ENCODE data around the gene TRAF1. TPM values are rescaled to one million over a fixed set of nuclear protein-coding genes. Genes with fewer than 3 reads are reported as not detected.

TRAF1 gene
- total and polyA plus RNA-seq, 4 donors: 0.38 to 2.6 (median 0.71) TPM

DNA sequence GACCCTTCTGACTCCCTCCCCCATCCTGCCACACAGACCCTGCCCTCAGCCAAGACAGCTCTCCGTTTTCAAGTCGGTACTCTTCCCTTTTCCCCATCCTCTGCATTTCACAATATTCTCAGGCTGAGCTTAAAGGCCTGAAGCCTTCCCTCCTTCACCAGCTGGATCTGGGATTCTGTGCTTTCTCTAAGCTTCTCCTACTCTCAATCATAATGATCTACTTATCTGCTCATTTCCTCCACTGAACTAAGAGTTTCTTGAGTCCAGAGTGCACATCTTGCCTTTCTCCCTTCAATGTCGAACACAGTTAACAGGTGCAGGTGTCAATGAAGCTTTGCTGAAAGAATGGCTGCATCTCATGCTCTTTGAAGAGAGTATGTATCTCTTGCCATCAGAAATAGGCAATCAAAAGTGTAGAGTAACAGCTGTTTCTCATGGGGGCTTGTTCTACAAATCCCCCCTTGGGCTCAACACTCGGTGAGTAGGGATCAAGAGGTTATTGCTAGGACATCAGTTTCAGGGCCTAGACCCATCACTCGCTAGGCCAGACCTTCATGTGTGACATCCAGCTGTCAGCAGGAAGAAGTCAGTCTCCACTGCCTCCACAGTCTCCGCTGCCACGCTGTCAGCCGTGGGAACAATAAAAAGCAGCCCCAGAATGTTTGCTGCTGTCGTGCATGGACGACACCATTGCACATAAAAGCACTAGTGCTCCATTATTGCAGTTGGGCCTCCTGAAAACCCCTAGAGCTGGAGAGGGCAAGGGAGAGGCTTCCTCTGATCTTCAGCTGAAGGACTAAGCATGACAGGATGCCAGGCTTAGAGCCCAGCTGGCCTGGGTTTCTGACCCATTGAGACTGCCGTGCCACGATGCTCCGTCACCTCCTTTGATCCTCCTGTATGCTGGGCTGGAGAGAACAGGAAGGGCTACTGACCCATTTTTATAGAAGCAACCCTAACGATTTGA is 23.7 kb downstream of the TRAF1 start:
- no peak for DNase-seq (ENCODE audit: low spot score)
- Histone ChIP-seq H3K9ac (ENCODE audit: low read depth in 1 of 2, low read length in 2 of 2) (no peak overlapping the region), H3K27ac (ENCODE audit: low read depth in 1 of 2, low read length in 2 of 2) (no peak overlapping the region), H3K4me1 (ENCODE audit: control insufficient read depth in 4 of 4, insufficient read depth in 4 of 4, low read length in 3 of 4) (no peaks in the 10 kb centered on the region), H3K9me3 (ENCODE audit: control insufficient read depth in 4 of 4, low read length in 3 of 4) (no peaks in the 10 kb centered on the region), H3K36me3 (ENCODE audit: control insufficient read depth in 4 of 4, insufficient read depth in 3 of 4, low read depth in 1 of 4, low read length in 3 of 4) (no peaks in the 10 kb centered on the region), H3K4me3 (ENCODE audit: low read depth in 1 of 3, low read length in 3 of 3) (no peak overlapping the region), H3K27me3 (ENCODE audit: control insufficient read depth in 4 of 4, insufficient read depth in 4 of 4, low read length in 3 of 4) (no peaks in the 10 kb centered on the region)
- WGBS: 85% methylated on average over 14 of the region's 14 CpGs
- TF ChIP-seq, protein P1, sequence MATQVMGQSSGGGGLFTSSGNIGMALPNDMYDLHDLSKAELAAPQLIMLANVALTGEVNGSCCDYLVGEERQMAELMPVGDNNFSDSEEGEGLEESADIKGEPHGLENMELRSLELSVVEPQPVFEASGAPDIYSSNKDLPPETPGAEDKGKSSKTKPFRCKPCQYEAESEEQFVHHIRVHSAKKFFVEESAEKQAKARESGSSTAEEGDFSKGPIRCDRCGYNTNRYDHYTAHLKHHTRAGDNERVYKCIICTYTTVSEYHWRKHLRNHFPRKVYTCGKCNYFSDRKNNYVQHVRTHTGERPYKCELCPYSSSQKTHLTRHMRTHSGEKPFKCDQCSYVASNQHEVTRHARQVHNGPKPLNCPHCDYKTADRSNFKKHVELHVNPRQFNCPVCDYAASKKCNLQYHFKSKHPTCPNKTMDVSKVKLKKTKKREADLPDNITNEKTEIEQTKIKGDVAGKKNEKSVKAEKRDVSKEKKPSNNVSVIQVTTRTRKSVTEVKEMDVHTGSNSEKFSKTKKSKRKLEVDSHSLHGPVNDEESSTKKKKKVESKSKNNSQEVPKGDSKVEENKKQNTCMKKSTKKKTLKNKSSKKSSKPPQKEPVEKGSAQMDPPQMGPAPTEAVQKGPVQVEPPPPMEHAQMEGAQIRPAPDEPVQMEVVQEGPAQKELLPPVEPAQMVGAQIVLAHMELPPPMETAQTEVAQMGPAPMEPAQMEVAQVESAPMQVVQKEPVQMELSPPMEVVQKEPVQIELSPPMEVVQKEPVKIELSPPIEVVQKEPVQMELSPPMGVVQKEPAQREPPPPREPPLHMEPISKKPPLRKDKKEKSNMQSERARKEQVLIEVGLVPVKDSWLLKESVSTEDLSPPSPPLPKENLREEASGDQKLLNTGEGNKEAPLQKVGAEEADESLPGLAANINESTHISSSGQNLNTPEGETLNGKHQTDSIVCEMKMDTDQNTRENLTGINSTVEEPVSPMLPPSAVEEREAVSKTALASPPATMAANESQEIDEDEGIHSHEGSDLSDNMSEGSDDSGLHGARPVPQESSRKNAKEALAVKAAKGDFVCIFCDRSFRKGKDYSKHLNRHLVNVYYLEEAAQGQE (IDR thresholded peaks at IDR 0.05): no peak
- TF ChIP-seq, protein P2, sequence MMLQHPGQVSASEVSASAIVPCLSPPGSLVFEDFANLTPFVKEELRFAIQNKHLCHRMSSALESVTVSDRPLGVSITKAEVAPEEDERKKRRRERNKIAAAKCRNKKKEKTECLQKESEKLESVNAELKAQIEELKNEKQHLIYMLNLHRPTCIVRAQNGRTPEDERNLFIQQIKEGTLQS (IDR thresholded peaks at IDR 0.05): no peak
- no peak for TF ChIP-seq TAF1 (conservative IDR thresholded peaks at IDR 0.05)
- TF ChIP-seq HNF4G (IDR thresholded peaks at IDR 0.05): no peak
- TF ChIP-seq SP1 (IDR thresholded peaks at IDR 0.05): no peak
- no peak for TF ChIP-seq EGR1 (IDR thresholded peaks at IDR 0.05; ENCODE audit: low read depth in 2 of 2)
- TF ChIP-seq, protein P3, sequence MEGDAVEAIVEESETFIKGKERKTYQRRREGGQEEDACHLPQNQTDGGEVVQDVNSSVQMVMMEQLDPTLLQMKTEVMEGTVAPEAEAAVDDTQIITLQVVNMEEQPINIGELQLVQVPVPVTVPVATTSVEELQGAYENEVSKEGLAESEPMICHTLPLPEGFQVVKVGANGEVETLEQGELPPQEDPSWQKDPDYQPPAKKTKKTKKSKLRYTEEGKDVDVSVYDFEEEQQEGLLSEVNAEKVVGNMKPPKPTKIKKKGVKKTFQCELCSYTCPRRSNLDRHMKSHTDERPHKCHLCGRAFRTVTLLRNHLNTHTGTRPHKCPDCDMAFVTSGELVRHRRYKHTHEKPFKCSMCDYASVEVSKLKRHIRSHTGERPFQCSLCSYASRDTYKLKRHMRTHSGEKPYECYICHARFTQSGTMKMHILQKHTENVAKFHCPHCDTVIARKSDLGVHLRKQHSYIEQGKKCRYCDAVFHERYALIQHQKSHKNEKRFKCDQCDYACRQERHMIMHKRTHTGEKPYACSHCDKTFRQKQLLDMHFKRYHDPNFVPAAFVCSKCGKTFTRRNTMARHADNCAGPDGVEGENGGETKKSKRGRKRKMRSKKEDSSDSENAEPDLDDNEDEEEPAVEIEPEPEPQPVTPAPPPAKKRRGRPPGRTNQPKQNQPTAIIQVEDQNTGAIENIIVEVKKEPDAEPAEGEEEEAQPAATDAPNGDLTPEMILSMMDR (IDR thresholded peaks at IDR 0.05; ENCODE audit: low read depth, low read length, missing input control): no peak
- TF ChIP-seq, protein P4, sequence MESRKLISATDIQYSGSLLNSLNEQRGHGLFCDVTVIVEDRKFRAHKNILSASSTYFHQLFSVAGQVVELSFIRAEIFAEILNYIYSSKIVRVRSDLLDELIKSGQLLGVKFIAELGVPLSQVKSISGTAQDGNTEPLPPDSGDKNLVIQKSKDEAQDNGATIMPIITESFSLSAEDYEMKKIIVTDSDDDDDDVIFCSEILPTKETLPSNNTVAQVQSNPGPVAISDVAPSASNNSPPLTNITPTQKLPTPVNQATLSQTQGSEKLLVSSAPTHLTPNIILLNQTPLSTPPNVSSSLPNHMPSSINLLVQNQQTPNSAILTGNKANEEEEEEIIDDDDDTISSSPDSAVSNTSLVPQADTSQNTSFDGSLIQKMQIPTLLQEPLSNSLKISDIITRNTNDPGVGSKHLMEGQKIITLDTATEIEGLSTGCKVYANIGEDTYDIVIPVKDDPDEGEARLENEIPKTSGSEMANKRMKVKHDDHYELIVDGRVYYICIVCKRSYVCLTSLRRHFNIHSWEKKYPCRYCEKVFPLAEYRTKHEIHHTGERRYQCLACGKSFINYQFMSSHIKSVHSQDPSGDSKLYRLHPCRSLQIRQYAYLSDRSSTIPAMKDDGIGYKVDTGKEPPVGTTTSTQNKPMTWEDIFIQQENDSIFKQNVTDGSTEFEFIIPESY (IDR thresholded peaks at IDR 0.05): no peak
- TF ChIP-seq FOXA1 (IDR thresholded peaks at IDR 0.05): no peak
- TF ChIP-seq JUND (IDR thresholded peaks at IDR 0.05): no peak

DNA sequence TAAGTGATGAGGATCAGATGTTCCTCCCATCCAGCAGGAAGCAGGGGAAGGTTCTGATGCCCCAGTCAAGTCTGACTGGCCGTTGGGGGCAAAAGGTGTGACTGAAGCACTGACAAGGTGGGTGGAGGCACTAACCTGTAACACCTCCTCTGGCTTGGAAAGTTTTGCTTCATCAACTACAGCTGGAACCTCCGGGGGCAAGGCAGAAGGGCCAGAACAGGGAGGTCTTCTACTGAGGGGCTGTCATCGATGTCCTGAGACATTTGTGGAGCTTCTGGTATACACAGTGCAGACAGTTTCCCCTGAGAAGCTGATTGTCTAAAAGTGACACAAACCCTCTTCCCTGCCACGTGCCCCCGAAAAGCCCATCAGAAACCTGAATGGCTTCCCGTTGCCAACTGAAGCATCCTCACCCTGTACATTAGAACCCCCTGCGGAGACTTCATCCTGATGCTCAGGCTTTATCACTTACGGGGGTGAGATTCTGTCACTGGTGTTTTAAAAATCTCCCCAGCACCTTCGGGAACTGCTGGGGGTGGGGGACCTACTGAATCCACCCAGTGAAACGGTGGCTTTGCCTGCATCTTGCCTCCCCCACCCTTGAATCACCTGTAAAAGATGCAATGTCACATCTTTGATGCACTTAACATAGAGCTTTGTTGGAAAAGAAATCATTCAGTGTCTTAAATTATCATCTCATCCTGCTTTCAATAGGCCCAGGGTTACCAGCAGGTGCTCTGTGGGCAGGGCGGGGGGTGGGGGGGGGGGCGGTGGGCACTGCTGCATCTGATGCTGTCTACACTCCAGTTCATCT is 24.6 kb downstream of the TRAF1 start:
- Histone ChIP-seq H3K9me3 (ENCODE audit: control insufficient read depth in 4 of 4, low read length in 3 of 4) (no peaks in the 10 kb centered on the region), H3K36me3 (ENCODE audit: control insufficient read depth in 4 of 4, insufficient read depth in 3 of 4, low read depth in 1 of 4, low read length in 3 of 4) (no peaks in the 10 kb centered on the region), H3K27me3 (ENCODE audit: control insufficient read depth in 4 of 4, insufficient read depth in 4 of 4, low read length in 3 of 4) (no peaks in the 10 kb centered on the region), H3K9ac (ENCODE audit: low read depth in 1 of 2, low read length in 2 of 2) (no peak overlapping the region), H3K4me1 (ENCODE audit: control insufficient read depth in 4 of 4, insufficient read depth in 4 of 4, low read length in 3 of 4) (no peaks in the 10 kb centered on the region), H3K27ac (ENCODE audit: low read depth in 1 of 2, low read length in 2 of 2) (no peak overlapping the region), H3K4me3 (ENCODE audit: low read depth in 1 of 3, low read length in 3 of 3) (no peak overlapping the region)
- WGBS: 81% methylated on average over 12 of the region's 12 CpGs
- no peak for DNase-seq (ENCODE audit: low spot score)
- TF ChIP-seq, protein P1 (IDR thresholded peaks at IDR 0.05): no peak
- TF ChIP-seq FOXA1 (IDR thresholded peaks at IDR 0.05) (no peak), HNF4G (IDR thresholded peaks at IDR 0.05) (no peak), NR2F2 (IDR thresholded peaks at IDR 0.05) (no peak), HNF4A (conservative IDR thresholded peaks at IDR 0.05) (no peak), EGR1 (IDR thresholded peaks at IDR 0.05; ENCODE audit: low read depth in 2 of 2) (no peak), YY1 (IDR thresholded peaks at IDR 0.05) (no peak)
- TF ChIP-seq, protein P2 (IDR thresholded peaks at IDR 0.05): no peak
- TF ChIP-seq, protein P5, sequence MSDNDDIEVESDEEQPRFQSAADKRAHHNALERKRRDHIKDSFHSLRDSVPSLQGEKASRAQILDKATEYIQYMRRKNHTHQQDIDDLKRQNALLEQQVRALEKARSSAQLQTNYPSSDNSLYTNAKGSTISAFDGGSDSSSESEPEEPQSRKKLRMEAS (IDR thresholded peaks at IDR 0.05): no peak

All from liver (tissue), 9 donors.